ENCODE data around the gene TPGS2. TPM values are rescaled to one million over a fixed set of nuclear protein-coding genes. Genes with fewer than 3 reads are reported as not detected.
"Not testable (repeated sequence)": the region's sequence is repeated elsewhere in the genome, so short reads cannot be mapped to it uniquely, and the experiment has no call there.

Gene TPGS2
- total and polyA plus RNA-seq, 10 donors, result 23.5 to 93.3 (median 37.9) TPM

GRCh38 chr18:36766836-36767235 is 62.0 kb downstream of the TPGS2 start:
- intact Hi-C loops (cut with DNase I; ENCODE audit: low total_unique reads), result no loop called here
- no peak overlapping the region for H3K27ac ChIP-seq
- H3K27me3 ChIP-seq (replicated peaks in 1 of 7), result no peaks in the 10 kb centered on the region
- TF ChIP-seq POLR2A (IDR thresholded peaks at IDR 0.05) (no peak), POLR2AphosphoS5 (IDR thresholded peaks at IDR 0.05) (no peak), CTCF (IDR thresholded peaks at IDR 0.05 in 8 of 11, conservative IDR thresholded peaks at IDR 0.05 in 3 of 11) (no peak)
- 50 to 64% (median 54%) methylated on average over 3 of the region's 3 CpGs for WGBS, 5 donors
- H3K9me3 ChIP-seq, result no peaks in the 10 kb centered on the region
- H3K4me1 ChIP-seq, result no peaks in the 10 kb centered on the region
- no peaks in the 10 kb centered on the region for H3K36me3 ChIP-seq
- no peak overlapping the region for H3K4me3 ChIP-seq
- no peak for DNase-seq

- H3K4me3 ChIP-seq; H3K4me1 ChIP-seq; H3K27ac ChIP-seq; H3K9me3 ChIP-seq; intact Hi-C loops (cut with DNase I; ENCODE audit: low total_unique reads); H3K27me3 ChIP-seq (replicated peaks in 1 of 7); DNase-seq; H3K36me3 ChIP-seq: not testable (repeated sequence)
- 93 to 96% (median 96%) methylated on average over 23 to 26 of the region's 26 CpGs for WGBS, 5 donors
These were observed 65.8 kb downstream of the TPGS2 start for GRCh38 chr18:36762965-36763364.

- no peak for TF ChIP-seq CTCF (IDR thresholded peaks at IDR 0.05 in 8 of 11, conservative IDR thresholded peaks at IDR 0.05 in 3 of 11)
- no peak for DNase-seq
- Histone ChIP-seq H3K36me3 (no peaks in the 10 kb centered on the region), H3K27ac (no peak overlapping the region), H3K27me3 (replicated peaks in 1 of 7) (no peaks in the 10 kb centered on the region), H3K4me3 (no peak overlapping the region), H3K9me3 (no peaks in the 10 kb centered on the region), H3K4me1 (no peaks in the 10 kb centered on the region)
- intact Hi-C loops (cut with DNase I; ENCODE audit: low total_unique reads), result no loop called here
- 84 to 92% (median 85%) methylated on average over 2 of the region's 2 CpGs for WGBS, 5 donors
These were observed 66.7 kb downstream of the TPGS2 start for GRCh38 chr18:36762074-36762473.

GRCh38 chr18:36761186-36761698 is 67.6 kb downstream of the TPGS2 start:
- Histone ChIP-seq H3K4me1 (no peaks in the 10 kb centered on the region), H3K9me3 (no peaks in the 10 kb centered on the region), H3K4me3 (no peak overlapping the region), H3K27me3 (replicated peaks in 1 of 7) (no peaks in the 10 kb centered on the region), H3K27ac (no peak overlapping the region), H3K36me3 (no peaks in the 10 kb centered on the region)
- DNase-seq, result no peak
- TF ChIP-seq CTCF (IDR thresholded peaks at IDR 0.05 in 8 of 11, conservative IDR thresholded peaks at IDR 0.05 in 3 of 11), result no peak
- TF ChIP-seq POLR2AphosphoS5 (IDR thresholded peaks at IDR 0.05), result no peak
- TF ChIP-seq POLR2A (IDR thresholded peaks at IDR 0.05), result no peak
- intact Hi-C loops (cut with DNase I; ENCODE audit: low total_unique reads), result no loop called here
- whole genome bisulfite sequencing, 5 donors, result 91 to 95% (median 92%) methylated on average over 12 of the region's 12 CpGs

GRCh38 chr18:36760598-36760997 is 68.2 kb downstream of the TPGS2 start:
- H3K4me3 ChIP-seq, result no peak overlapping the region
- no peaks in the 10 kb centered on the region for H3K27me3 ChIP-seq (replicated peaks in 1 of 7)
- no peak for DNase-seq
- no peak overlapping the region for H3K27ac ChIP-seq
- H3K4me1 ChIP-seq, result no peaks in the 10 kb centered on the region
- H3K9me3 ChIP-seq, result no peaks in the 10 kb centered on the region
- intact Hi-C loops (cut with DNase I; ENCODE audit: low total_unique reads), result no loop called here
- no peak for TF ChIP-seq POLR2A (IDR thresholded peaks at IDR 0.05)
- TF ChIP-seq CTCF (IDR thresholded peaks at IDR 0.05 in 8 of 11, conservative IDR thresholded peaks at IDR 0.05 in 3 of 11), result no peak
- no peak for TF ChIP-seq POLR2AphosphoS5 (IDR thresholded peaks at IDR 0.05)
- 94 to 96% (median 95%) methylated on average over 17 to 29 of the region's 29 CpGs for WGBS, 5 donors
- H3K36me3 ChIP-seq, result no peaks in the 10 kb centered on the region
